ENCODE results near the gene RNF144A. TPM values are rescaled to one million over a fixed set of nuclear protein-coding genes. Genes with fewer than 3 reads are reported as not detected.

Gene RNF144A
- total RNA-seq, 1 experiment from 2014 or later: 3.0 TPM

DNA sequence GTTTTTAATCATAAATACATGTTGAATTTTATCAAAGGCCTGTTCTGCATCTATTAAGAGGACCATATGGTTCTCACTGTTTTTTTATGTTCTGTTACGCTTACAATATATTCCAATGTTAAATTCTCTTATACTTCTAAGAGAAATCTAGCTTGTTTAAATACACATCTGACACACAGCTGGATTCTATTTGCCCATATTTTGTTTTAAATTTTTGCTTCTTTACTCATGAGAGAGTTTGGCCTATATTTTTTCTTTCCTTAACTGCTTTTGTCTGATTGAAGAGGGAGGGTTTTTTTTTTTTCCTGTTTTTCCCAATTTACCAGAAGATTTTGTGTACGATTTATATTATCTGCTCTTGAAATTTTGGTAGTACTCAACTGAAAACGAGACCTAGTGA, 34.9 kb downstream of the RNF144A start:
- no peak for DNase-seq
- Histone ChIP-seq H3K4me3 (ENCODE audit: low read depth, low read length) (no peak overlapping the region), H3K36me3 (ENCODE audit: control insufficient read depth, insufficient read depth, low read length) (no peaks in the 10 kb centered on the region), H3K9me3 (no peaks in the 10 kb centered on the region), H3K27me3 (replicated peaks; ENCODE audit: control insufficient read depth, insufficient read depth, low read length) (no peaks in the 10 kb centered on the region; the same call in 1 of the 2 replicates), H3K4me1 (no peaks in the 10 kb centered on the region)
- no peak overlapping the region for H3K27ac Mint-ChIP-seq (ENCODE audit: unreplicated experiment)
- no peaks in the 10 kb centered on the region for H3K4me1 Mint-ChIP-seq (ENCODE audit: low read depth, unreplicated experiment)
- no peaks in the 10 kb centered on the region for H3K27me3 Mint-ChIP-seq (ENCODE audit: insufficient read depth, unreplicated experiment)
- ChIA-PET POLR2A (no interaction called here), CTCF (no interaction called here)
- BruUV-seq (replicated peaks): no TSS peak
- TF ChIP-seq CTCF (IDR thresholded peaks at IDR 0.05; ENCODE audit: insufficient read depth in 1 of 2, low read depth in 1 of 2, low read length in 1 of 2, severe bottlenecking in 1 of 2, unreplicated experiment in 1 of 2): no peak
- H3K36me3 Mint-ChIP-seq (ENCODE audit: insufficient read depth, unreplicated experiment): no peaks in the 10 kb centered on the region
- intact Hi-C loops (cut with micrococcal nuclease; ENCODE audit: unreplicated experiment): no loop called here
- H3K9me3 Mint-ChIP-seq (ENCODE audit: unreplicated experiment): no peaks in the 10 kb centered on the region
- H3K4me3 Mint-ChIP-seq (ENCODE audit: unreplicated experiment): no peak overlapping the region

- no peak overlapping the region for H3K4me3 ChIP-seq (ENCODE audit: low read depth, low read length)
- H3K36me3 ChIP-seq (ENCODE audit: control insufficient read depth, insufficient read depth, low read length): no peaks in the 10 kb centered on the region
- no peak for TF ChIP-seq CTCF (IDR thresholded peaks at IDR 0.05; ENCODE audit: insufficient read depth in 1 of 2, low read depth in 1 of 2, low read length in 1 of 2, severe bottlenecking in 1 of 2, unreplicated experiment in 1 of 2)
- Mint-ChIP-seq H3K4me3 (ENCODE audit: unreplicated experiment) (no peak overlapping the region), H3K4me1 (ENCODE audit: low read depth, unreplicated experiment) (no peaks in the 10 kb centered on the region), H3K27ac (ENCODE audit: unreplicated experiment) (no peak overlapping the region), H3K27me3 (ENCODE audit: insufficient read depth, unreplicated experiment) (no peaks in the 10 kb centered on the region), H3K36me3 (ENCODE audit: insufficient read depth, unreplicated experiment) (no peaks in the 10 kb centered on the region), H3K9me3 (ENCODE audit: unreplicated experiment) (no peaks in the 10 kb centered on the region)
- CTCF ChIA-PET: no interaction called here
- POLR2A ChIA-PET: no interaction called here
- no peaks in the 10 kb centered on the region for H3K4me1 ChIP-seq
- intact Hi-C loops (cut with micrococcal nuclease; ENCODE audit: unreplicated experiment): no loop called here
- H3K9me3 ChIP-seq: no peaks in the 10 kb centered on the region
- no peaks in the 10 kb centered on the region for H3K27me3 ChIP-seq (replicated peaks; ENCODE audit: control insufficient read depth, insufficient read depth, low read length)
- DNase-seq: no peak
- no TSS peak for BruUV-seq (replicated peaks)
Observed at GRCh38 chr2:6954586-6954985, 37.4 kb downstream of the RNF144A start.

DNA sequence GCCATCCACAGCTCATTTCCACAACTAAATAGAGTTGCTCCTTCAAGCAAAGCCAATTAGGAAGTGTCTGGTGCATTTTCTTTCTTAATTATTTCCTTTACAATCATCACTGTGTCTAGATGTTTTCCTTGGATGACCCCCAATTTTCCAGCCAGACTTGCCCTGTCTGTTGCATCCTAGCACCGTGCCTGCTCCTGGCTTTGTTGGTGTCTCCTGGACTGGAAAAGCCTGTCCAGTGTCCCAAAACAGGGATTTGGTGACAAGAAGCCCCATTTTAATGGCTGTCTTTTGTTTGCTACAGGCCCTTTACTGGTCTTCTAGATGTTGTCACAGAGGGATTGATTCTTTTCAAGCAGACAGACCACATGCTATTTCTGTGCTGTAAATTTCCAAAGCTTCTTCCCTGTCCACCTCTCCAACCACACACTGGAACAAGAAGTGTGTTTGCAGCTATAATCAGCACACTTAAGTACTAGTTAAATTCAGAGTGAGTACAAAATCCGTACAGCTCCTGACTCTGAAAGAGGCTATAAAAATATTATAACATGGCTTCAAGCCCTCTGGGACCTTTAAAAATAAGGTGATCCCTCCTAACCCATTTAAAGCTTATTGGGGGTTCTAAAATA, 38.4 kb downstream of the RNF144A start:
- Mint-ChIP-seq H3K4me3 (ENCODE audit: unreplicated experiment) (no peak overlapping the region), H3K9me3 (ENCODE audit: unreplicated experiment) (no peaks in the 10 kb centered on the region), H3K36me3 (ENCODE audit: insufficient read depth, unreplicated experiment) (no peaks in the 10 kb centered on the region), H3K27me3 (ENCODE audit: insufficient read depth, unreplicated experiment) (no peaks in the 10 kb centered on the region), H3K4me1 (ENCODE audit: low read depth, unreplicated experiment) (no peaks in the 10 kb centered on the region), H3K27ac (ENCODE audit: unreplicated experiment) (no peak overlapping the region)
- DNase-seq: no peak
- Histone ChIP-seq H3K4me3 (ENCODE audit: low read depth, low read length) (no peak overlapping the region), H3K36me3 (ENCODE audit: control insufficient read depth, insufficient read depth, low read length) (no peaks in the 10 kb centered on the region), H3K9me3 (no peaks in the 10 kb centered on the region), H3K4me1 (no peaks in the 10 kb centered on the region), H3K27me3 (replicated peaks; ENCODE audit: control insufficient read depth, insufficient read depth, low read length) (no peaks in the 10 kb centered on the region)
- ChIA-PET POLR2A (no interaction called here), CTCF (no interaction called here)
- BruUV-seq (replicated peaks): no TSS peak
- intact Hi-C loops (cut with micrococcal nuclease; ENCODE audit: unreplicated experiment): no loop called here
- no peak for TF ChIP-seq CTCF (IDR thresholded peaks at IDR 0.05; ENCODE audit: insufficient read depth in 1 of 2, low read depth in 1 of 2, low read length in 1 of 2, severe bottlenecking in 1 of 2, unreplicated experiment in 1 of 2)
